Vagina (tissue), 2 donors: Measurements from ENCODE around the gene EEIG2.

Experiments used
- POLR2AphosphoS5 ChIP-seq, 2 donors: sonication (generic); formaldehyde crosslinking; IDR thresholded peaks; one replicate each; pipeline ENCODE4 v1.9.0; 2017; ENCODE audit warnings: antibody characterized with exemption in 2 of 2, mild to moderate bottlenecking in 2 of 2, low read depth in 1 of 2; ENCODE audit not compliant: insufficient read depth in 1 of 2
- TF ChIP-seq, protein P1 (sequence below), 3 experiments: fragments of 450-650 bp in 2 of 3; fragments of 200-600 bp in 1 of 3; sonication (generic) in 1 of 3; IDR thresholded peaks; one replicate each; pipeline ENCODE4 v1.5.1; 2017 to 2019; ENCODE audit warnings: antibody characterized with exemption in 3 of 3, mild to moderate bottlenecking in 2 of 3, moderate library complexity in 2 of 3

DNA sequence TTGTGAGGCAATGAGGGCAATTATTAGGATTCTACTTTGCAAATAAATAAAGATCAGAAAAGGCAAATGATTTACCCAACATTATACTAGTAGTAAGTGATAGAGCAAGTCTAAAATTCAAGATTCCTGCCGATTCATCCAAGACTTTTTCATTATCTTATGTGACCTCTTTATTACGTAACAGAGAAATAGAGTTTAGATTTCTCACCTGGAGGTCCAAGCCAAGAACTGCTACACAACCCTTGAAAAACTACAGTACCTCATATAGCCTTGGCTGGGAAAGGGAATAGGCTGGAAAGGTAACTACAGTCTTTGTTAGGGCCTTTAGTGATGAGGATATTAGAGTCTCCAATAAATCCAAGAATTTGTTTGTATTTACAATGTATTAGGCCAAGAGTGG, 13.3 kb downstream of the EEIG2 start:
- TF ChIP-seq, protein P1, sequence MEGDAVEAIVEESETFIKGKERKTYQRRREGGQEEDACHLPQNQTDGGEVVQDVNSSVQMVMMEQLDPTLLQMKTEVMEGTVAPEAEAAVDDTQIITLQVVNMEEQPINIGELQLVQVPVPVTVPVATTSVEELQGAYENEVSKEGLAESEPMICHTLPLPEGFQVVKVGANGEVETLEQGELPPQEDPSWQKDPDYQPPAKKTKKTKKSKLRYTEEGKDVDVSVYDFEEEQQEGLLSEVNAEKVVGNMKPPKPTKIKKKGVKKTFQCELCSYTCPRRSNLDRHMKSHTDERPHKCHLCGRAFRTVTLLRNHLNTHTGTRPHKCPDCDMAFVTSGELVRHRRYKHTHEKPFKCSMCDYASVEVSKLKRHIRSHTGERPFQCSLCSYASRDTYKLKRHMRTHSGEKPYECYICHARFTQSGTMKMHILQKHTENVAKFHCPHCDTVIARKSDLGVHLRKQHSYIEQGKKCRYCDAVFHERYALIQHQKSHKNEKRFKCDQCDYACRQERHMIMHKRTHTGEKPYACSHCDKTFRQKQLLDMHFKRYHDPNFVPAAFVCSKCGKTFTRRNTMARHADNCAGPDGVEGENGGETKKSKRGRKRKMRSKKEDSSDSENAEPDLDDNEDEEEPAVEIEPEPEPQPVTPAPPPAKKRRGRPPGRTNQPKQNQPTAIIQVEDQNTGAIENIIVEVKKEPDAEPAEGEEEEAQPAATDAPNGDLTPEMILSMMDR (IDR thresholded peaks at IDR 0.05), result no peak
- no peak for TF ChIP-seq POLR2AphosphoS5 (IDR thresholded peaks at IDR 0.05; ENCODE audit: insufficient read depth in 1 of 2, low read depth in 1 of 2)
